Upper lobe of left lung (tissue), 6 donors: ENCODE data around the gene MRPS18A. TPM values are rescaled to one million over a fixed set of nuclear protein-coding genes. Genes with fewer than 3 reads are reported as not detected.

Source experiments
- ATAC-seq, 2 donors: fragments of 200-7000 bp; cut with Tn5 transposase; one replicate each; pipeline ENCODE4 v1.9.1; 2022; ENCODE audit warnings: mild to moderate bottlenecking in 2 of 2, moderate library complexity in 2 of 2; ENCODE audit not compliant: low FRiP score in 2 of 2
- DNase-seq, 2 donors: peaks; one replicate each; pipeline ENCODE4 v3.0.0-alpha.2; 2019 to 2020
- H3K27ac ChIP-seq, 4 donors: fragments of 200-600 bp; sonication (generic); one replicate each; pipeline ENCODE4 v1.5.1; 2016 to 2019
- H3K27me3 ChIP-seq, 4 donors: fragments of 200-600 bp; sonication (generic); one replicate each; pipeline ENCODE4 v1.5.1; 2017 to 2019
- H3K36me3 ChIP-seq, 4 donors: fragments of 200-600 bp; sonication (generic); one replicate each; pipeline ENCODE4 v1.5.1; 2016 to 2019
- H3K4me1 ChIP-seq, 4 donors: fragments of 200-600 bp; sonication (generic); one replicate each; pipeline ENCODE4 v1.5.1; 2018 to 2019
- H3K4me3 ChIP-seq, 4 donors: fragments of 200-600 bp; sonication (generic); one replicate each; pipeline ENCODE4 v1.5.1; 2017 to 2019; ENCODE audit warnings: mild to moderate bottlenecking in 2 of 4, moderate library complexity in 1 of 4
- H3K9me3 ChIP-seq, 4 donors: fragments of 200-600 bp; sonication (generic); one replicate each; pipeline ENCODE4 v1.5.1; 2018 to 2019
- CTCF ChIP-seq, 6 experiments: fragments of 450-650 bp in 4 of 6; fragments of 200-600 bp in 2 of 6; sonication (generic) in 2 of 6; IDR thresholded peaks; one replicate each; pipeline ENCODE4 v1.5.1; 2016 to 2019; ENCODE audit warnings: antibody characterized with exemption in 6 of 6
- EP300 ChIP-seq, 4 donors: sonication (generic); formaldehyde crosslinking; IDR thresholded peaks; one replicate each; pipeline ENCODE4 v1.5.1; 2017; ENCODE audit warnings: antibody characterized with exemption in 4 of 4, control low read depth in 2 of 4
- POLR2A ChIP-seq, 4 donors: fragments of 450-650 bp; IDR thresholded peaks; one replicate each; pipeline ENCODE4 v1.5.1; 2016 to 2017; ENCODE audit warnings: antibody characterized with exemption in 4 of 4, mild to moderate bottlenecking in 2 of 4
- POLR2AphosphoS5 ChIP-seq, 2 donors: sonication (generic); formaldehyde crosslinking; IDR thresholded peaks; one replicate each; pipeline ENCODE4 v1.5.1; 2017; ENCODE audit warnings: antibody characterized with exemption in 2 of 2
- WGBS, 2 donors: methylation state at CpG; one replicate each; pipeline ENCODE4 v1.1.5; 2017 to 2018; 5-methylcytosine and 5-hydroxymethylcytosine counted together
- total RNA-seq, 6 donors: library from RNA; depleted of rRNA in 4 of 6; stranded (reverse); fragments of >200 nt in 4 of 6; gene quantifications; one replicate each; pipeline versions ENCODE4 v1.1.0 to v1.2.1, GENCODE V29; 2016 to 2021
- donor health status: DM: no; HTN: no; CAD: no; lungs with moderate emphysema.
- donor health status: DM: no; HTN: yes; CAD: no; lungs with severe emphysema.

Gene MRPS18A
- total RNA-seq, 6 donors from 2014 or later: 21.0 to 45.6 (median 33.4) TPM

GRCh38 chr6:43644940-43645612 is 42.5 kb downstream of the MRPS18A start, which contains the start of gene RSPH9:
Gene RSPH9, plus strand, starts transcription at chr6:43645036. Its CDS starts 63 bp downstream, at chr6:43645099.
- 3 to 5% methylated on average over 19 to 22 of the region's 52 CpGs for WGBS, 2 donors
- no peaks in the 10 kb centered on the region for H3K27me3 ChIP-seq
- H3K9me3 ChIP-seq: no peaks in the 10 kb centered on the region
- H3K4me1 ChIP-seq: peaks cover 0 to 17% (median 11%) of the 10 kb centered on the region in 4 donors
- peak within 1 kb of the TSS; percentile 15 to 62 (median 49) for H3K4me3 ChIP-seq
- ATAC-seq: peak; percentile 82 to 88
- DNase-seq: peak; percentile 83 to 88
- peaks cover 4 to 27% (median 18%) of the 10 kb centered on the region in 4 donors for H3K36me3 ChIP-seq
- TF ChIP-seq POLR2AphosphoS5 (IDR thresholded peaks at IDR 0.05) (no peak), POLR2A (IDR thresholded peaks at IDR 0.05) (peak in 1 of 4 donors; percentile 20), CTCF (IDR thresholded peaks at IDR 0.05) (no peak), EP300 (IDR thresholded peaks at IDR 0.05) (no peak)
- peak within 1 kb of the TSS; percentile 3 to 72 (median 52) for H3K27ac ChIP-seq

GRCh38 chr6:43639984-43640800 is 47.4 kb downstream of the MRPS18A start:
- DNase-seq: no peak
- WGBS, 2 donors: 91 to 93% methylated on average over 14 to 21 of the region's 21 CpGs
- Histone ChIP-seq H3K4me1 (peaks cover 27 to 52% (median 35%) of the 10 kb centered on the region in 4 donors), H3K27me3 (no peaks in the 10 kb centered on the region), H3K36me3 (peaks cover 8 to 48% (median 30%) of the 10 kb centered on the region in 4 donors), H3K4me3 (no peak overlapping the region), H3K9me3 (no peaks in the 10 kb centered on the region), H3K27ac (no peak overlapping the region)
- no peak for ATAC-seq
- TF ChIP-seq POLR2AphosphoS5 (IDR thresholded peaks at IDR 0.05) (no peak), POLR2A (IDR thresholded peaks at IDR 0.05) (no peak), CTCF (IDR thresholded peaks at IDR 0.05) (no peak), EP300 (IDR thresholded peaks at IDR 0.05) (no peak)

GRCh38 chr6:43636308-43636659 is 51.3 kb downstream of the MRPS18A start:
- H3K4me1 ChIP-seq: peaks cover 28 to 46% (median 31%) of the 10 kb centered on the region in 4 donors
- WGBS, 2 donors: 15 to 25% methylated on average over 7 of the region's 7 CpGs
- DNase-seq (peak in 1 of 2 donors; percentile 42), ATAC-seq (peak in 1 of 2 donors; percentile 9)
- peaks cover 8 to 34% (median 23%) of the 10 kb centered on the region in 4 donors for H3K36me3 ChIP-seq
- no peaks in the 10 kb centered on the region for H3K27me3 ChIP-seq
- H3K27ac ChIP-seq: peak overlapping the region; percentile 84 to 92 (median 90)
- peak overlapping the region; percentile 64 to 91 (median 64) for H3K4me3 ChIP-seq
- H3K9me3 ChIP-seq: no peaks in the 10 kb centered on the region
- TF ChIP-seq CTCF (IDR thresholded peaks at IDR 0.05): no peak
- no peak for TF ChIP-seq EP300 (IDR thresholded peaks at IDR 0.05)
- no peak for TF ChIP-seq POLR2A (IDR thresholded peaks at IDR 0.05)
- TF ChIP-seq POLR2AphosphoS5 (IDR thresholded peaks at IDR 0.05): no peak

GRCh38 chr6:43635387-43636307 is 51.9 kb downstream of the MRPS18A start, which contains the start of gene MAD2L1BP:
Gene MAD2L1BP, plus strand, starts transcription at chr6:43635840. Its CDS starts 36 bp downstream, at chr6:43635876.
- Histone ChIP-seq H3K27ac (peak within 1 kb of the TSS; percentile 84 to 92 (median 90)), H3K36me3 (peaks cover 8 to 27% (median 18%) of the 10 kb centered on the region in 4 donors), H3K4me3 (peak within 1 kb of the TSS; percentile 64 to 91 (median 64)), H3K27me3 (no peaks in the 10 kb centered on the region), H3K9me3 (no peaks in the 10 kb centered on the region), H3K4me1 (peaks cover 28 to 46% (median 32%) of the 10 kb centered on the region in 4 donors)
- peak in 3 of 4 donors; percentile 73 to 83 (median 76) for TF ChIP-seq POLR2A (IDR thresholded peaks at IDR 0.05)
- no peak for TF ChIP-seq CTCF (IDR thresholded peaks at IDR 0.05)
- TF ChIP-seq EP300 (IDR thresholded peaks at IDR 0.05): no peak
- peak; percentile 90 to 93 for TF ChIP-seq POLR2AphosphoS5 (IDR thresholded peaks at IDR 0.05)
- WGBS, 2 donors: 6 to 8% methylated on average over 38 to 48 of the region's 48 CpGs
- DNase-seq: peak; percentile 84 to 93
- ATAC-seq: peak; percentile 94 to 97
